ENCODE measurements around the gene ARCN1.
A peak's percentile ranks its signal among the peaks of the same experiment; 100 is the strongest.

Gene ARCN1
- total RNA-seq: 147 to 260 reads per million in 2 donors

- peak; percentile 66 for DNase-seq
These were observed at the start of gene ARCN1 for GRCh38 chr11:118572061-118572980. TSS of gene ARCN1 (plus strand) at chr11:118572409. CDS start at chr11:118572548, 139 bp downstream.

GRCh38 chr11:118522571-118523072, 49.6 kb upstream of the ARCN1 start:
- no peak for DNase-seq

GRCh38 chr11:118524356-118524755, 47.9 kb upstream of the ARCN1 start:
- no peak for DNase-seq

- DNase-seq: no peak
These were observed 47.3 kb upstream of the ARCN1 start for GRCh38 chr11:118524757-118525470.

DNA sequence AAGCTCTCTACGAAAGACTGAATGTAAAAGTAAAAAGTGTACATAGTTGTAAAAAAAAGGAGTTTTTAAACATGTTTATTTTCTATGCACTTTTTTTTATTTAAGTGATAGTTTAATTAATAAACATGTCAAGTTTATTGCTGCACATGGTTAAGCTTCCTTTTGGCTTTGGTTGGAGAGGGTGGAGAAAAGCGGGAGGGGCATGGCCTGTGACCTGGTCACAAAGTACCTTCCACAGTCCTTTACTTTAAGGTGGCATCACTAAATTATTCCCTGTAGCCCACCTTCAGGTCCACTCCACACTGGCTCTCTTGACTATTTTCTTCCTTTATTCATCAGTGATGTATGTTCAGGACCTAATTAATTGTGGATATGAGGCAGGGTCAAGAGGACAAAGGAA, 45.5 kb upstream of the ARCN1 start:
- no peak for DNase-seq

GRCh38 chr11:118527109-118527508, 45.1 kb upstream of the ARCN1 start, which contains the start of gene TTC36:
TSS of gene TTC36 (plus strand) at chr11:118527474. CDS start at chr11:118527495, 21 bp downstream.
- DNase-seq: no peak

DNA sequence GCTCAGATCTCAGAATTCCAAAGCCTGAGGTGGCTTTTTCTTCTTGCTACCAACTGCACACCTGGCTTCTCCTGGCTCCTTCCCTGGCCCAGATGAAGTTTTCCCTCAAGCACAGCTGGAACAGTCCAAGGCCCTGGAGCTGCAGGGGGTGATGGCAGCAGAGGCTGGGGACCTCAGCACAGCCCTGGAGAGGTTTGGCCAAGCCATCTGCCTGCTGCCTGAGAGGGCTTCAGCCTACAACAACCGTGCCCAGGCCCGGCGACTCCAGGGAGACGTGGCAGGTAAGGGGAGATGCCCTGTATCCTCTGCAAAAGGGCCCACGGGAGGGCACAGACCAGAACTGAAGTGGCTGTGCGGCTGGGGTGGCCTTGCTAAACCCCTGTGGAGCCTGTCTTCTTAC, 43.7 kb upstream of the ARCN1 start:
- DNase-seq: no peak

- DNase-seq: no peak
These were observed 42.5 kb upstream of the ARCN1 start for GRCh38 chr11:118529584-118530175.

DNA sequence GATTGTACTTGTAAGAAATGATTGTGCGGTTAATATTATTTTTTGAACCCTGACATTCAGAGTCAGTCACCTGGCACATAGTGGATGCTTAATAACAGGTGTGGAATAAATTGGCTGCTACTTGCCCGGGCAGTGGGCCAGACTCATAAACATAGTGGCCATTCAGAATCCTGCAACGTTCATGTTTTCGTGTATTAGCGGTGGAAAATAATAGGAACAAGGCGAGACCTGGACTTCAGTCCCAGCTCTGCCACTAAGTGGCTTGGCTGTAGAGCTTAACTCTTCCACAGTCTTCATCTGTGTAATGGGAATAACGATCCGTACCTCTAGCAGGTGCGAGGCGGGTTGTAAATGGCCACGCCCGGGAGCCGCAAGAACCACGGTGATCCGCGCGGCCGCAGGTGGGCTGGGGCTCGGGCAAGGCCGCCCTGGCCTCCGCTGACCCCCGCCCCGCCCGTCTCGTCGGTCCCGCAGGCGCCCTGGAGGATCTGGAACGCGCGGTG, 42.0 kb upstream of the ARCN1 start:
- DNase-seq: no peak

GRCh38 chr11:118530683-118531596, 41.3 kb upstream of the ARCN1 start, which contains the start of gene TMEM25:
TSS of gene TMEM25 (plus strand) at chr11:118531192. CDS start at chr11:118531802, 610 bp downstream.
- peak; percentile 57 for DNase-seq

DNA sequence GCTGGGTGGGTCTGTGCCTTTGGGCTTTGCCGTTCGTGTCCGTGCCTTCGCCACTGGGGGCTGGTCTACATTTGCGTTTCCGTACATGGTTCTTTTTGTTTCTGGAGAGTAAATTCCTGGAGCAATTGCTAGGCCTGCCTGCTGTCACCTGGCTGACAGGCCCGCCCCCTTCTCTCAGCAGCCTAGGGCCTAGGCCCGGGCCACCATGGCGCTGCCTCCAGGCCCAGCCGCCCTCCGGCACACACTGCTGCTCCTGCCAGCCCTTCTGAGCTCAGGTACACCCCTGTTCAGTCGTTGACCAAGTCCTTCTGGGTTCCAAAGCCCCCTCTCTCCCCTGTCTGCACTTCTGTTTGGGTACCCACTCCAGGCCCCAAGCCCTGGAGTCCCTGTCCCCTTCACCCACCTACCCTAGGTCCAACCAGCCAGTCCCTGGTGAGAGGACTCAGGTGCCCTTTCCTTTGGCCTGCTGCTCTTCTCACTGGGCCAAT, 40.6 kb upstream of the ARCN1 start:
- no peak for DNase-seq

DNA sequence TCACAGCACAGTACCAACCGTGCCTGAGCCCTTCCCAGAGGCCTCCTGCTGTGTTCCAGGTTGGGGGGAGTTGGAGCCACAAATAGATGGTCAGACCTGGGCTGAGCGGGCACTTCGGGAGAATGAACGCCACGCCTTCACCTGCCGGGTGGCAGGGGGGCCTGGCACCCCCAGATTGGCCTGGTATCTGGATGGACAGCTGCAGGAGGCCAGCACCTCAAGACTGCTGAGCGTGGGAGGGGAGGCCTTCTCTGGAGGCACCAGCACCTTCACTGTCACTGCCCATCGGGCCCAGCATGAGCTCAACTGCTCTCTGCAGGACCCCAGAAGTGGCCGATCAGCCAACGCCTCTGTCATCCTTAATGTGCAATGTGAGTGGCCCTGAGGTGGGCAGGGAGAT, 40.1 kb upstream of the ARCN1 start:
- no peak for DNase-seq

GRCh38 chr11:118532852-118533768, 39.1 kb upstream of the ARCN1 start:
- DNase-seq: no peak

DNA sequence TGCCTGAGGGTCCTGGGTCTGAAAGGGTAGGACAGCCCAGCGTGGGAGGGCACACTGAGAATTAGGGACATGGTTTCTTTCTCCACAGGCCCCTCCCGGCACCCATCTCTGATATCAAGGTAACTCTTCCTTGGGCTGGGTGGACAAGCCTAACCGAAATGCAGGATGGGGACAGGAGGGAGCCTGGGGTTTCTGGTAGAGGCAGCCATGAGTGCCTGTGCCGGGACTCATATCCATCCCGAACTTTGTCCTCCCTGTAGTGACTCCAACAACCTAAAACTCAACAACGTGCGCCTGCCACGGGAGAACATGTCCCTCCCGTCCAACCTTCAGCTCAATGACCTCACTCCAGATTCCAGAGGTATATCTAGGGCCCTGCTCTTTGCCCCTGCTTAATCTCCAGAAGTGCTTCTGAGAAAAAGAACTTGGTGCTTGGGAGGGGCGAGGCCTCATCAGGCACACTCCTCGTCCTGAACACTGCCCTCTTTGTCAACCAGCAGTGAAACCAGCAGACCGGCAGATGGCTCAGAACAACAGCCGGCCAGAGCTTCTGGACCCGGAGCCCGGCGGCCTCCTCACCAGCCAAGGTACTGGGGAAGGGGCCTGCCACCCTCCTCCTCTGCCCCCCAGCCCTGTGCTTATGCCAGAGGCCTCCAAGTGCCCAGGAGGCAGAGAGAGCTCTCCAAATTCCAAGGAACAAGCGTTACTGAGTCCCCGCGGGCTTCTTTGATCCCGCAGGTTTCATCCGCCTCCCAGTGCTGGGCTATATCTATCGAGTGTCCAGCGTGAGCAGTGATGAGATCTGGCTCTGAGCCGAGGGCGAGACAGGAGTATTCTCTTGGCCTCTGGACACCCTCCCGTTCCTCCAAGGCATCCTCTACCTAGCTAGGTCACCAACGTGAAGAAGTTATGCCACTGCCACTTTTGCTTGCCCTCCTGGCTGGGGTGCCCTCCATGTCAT, 38.2 kb upstream of the ARCN1 start:
- DNase-seq: no peak

- no peak for DNase-seq
These were observed 36.9 kb upstream of the ARCN1 start for GRCh38 chr11:118535261-118535660.

DNA sequence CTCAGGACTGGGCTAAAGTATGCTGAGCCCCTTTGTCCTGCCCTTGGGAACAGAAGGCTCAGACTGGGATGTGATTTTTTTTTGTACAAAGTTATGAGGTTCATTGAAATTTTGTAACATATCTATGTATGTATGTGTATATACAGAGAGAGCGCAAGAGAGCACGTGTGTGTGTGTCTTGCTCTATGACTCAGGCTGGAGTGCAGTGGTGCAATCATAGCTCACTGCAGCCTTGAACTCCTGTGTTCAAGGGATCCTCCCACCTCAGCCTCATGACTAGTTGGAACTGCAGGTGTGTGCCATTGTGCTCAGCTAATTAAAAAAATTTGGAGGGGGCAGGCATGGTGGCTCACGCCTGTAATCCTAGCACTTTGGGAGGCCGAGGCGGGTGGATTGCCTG, 35.5 kb upstream of the ARCN1 start:
- DNase-seq: no peak

DNA sequence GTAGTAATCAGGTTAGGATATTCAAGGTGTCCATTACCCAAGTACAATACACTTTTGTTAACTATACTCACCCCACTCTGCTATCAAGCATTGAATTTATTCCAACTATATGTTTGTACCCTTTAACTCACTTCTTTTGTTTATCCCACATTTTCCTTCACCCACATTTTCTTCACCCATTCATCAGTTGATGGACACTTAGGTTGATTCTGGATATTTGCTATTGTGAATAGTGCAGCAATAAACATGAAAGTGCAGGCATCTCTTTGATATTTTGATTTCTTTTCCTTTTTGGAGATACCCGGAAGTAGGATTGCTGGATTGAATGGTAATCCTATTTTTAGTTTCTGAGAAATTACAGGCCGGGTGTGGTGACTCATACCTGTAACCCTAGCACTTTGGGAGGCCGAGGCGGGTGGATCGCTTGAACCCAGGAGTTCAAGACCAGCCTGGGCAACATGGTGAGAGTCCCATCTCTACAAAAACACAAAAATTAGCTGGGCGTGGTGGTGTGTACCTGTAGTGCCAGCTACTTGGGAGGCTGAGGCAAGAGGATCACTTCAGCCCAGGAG, 34.7 kb upstream of the ARCN1 start:
- DNase-seq: no peak

- DNase-seq: no peak
These were observed 28.1 kb upstream of the ARCN1 start for GRCh38 chr11:118544010-118544646.
